ENCODE data around the gene SCARB1. TPM values are rescaled to one million over a fixed set of nuclear protein-coding genes. Genes with fewer than 3 reads are reported as not detected.

Gene SCARB1
- total and polyA plus RNA-seq, 5 donors: 15.7 to 22.9 (median 18.5) TPM

DNA sequence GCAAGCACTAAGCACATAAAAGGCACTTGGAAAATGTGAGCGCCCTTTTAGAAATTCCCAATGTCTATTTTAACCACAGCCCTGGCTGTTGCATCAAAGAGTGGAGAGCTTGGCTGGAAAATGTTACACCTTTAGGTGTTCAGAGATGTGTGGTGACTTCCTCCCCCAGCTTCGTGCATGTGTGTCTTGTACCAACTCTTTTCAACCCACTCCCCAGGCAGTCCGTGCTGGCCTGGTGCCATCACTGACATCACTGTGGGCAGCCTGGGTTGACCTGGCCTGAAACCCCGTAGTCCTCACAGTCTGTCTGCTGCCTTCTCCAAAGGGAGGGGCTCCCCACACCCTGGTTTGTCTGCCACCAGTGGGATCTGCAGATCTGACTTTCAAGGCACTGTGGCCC is 101.8 kb downstream of the SCARB1 start:
- ATAC-seq: peak; percentile 10 to 33
- H3K4me1 ChIP-seq (ENCODE audit: control insufficient read depth, insufficient read depth, low read length): peaks cover 21% of the 10 kb centered on the region

DNA sequence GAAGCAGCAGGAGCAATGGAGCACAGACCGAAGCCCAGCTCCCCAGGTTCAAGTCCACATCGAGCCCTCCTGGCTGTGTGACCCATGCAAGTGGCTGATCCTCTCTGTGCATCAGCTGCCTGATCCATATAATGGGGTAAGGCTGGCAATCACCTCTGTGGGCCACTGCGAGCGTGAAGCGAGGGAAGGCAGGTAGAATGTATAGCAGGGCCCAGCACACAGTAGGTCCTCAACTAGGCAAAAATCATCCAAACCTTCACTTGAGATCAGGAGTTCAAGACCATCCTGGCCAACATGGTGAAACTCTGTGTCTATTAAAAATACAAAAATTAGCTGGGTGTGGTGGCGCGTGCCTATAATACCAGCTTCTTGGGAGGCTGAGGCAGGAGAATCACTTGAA is 102.6 kb downstream of the SCARB1 start:
- H3K9me3 ChIP-seq (ENCODE audit: control insufficient read depth, low read length): no peaks in the 10 kb centered on the region
- peaks cover 19% of the 10 kb centered on the region for H3K4me1 ChIP-seq (ENCODE audit: control insufficient read depth, insufficient read depth, low read length)
- over 99% methylated on average over 7 of the region's 7 CpGs for WGBS
- DNase-seq: no peak
- H3K27ac ChIP-seq (ENCODE audit: low read length): no peak overlapping the region
- H3K4me3 ChIP-seq (ENCODE audit: low read length): no peak overlapping the region
- intact Hi-C loops (cut with DNase I): loop anchor here (5.0 to 10.0 kb wide), 6 partner anchors 194 to 436 kb away; partner anchors contain the start of gene NCOR2 (in 3 of the 4)
- no peak for ATAC-seq
- no peaks in the 10 kb centered on the region for H3K27me3 ChIP-seq (ENCODE audit: control insufficient read depth, insufficient read depth)

More for the DNA sequence above, 101.8 kb downstream of the SCARB1 start:
- peak; percentile 65 to 85 (median 84) for DNase-seq
- intact Hi-C loops (cut with DNase I): loop anchor here (5.0 to 10.0 kb wide), 6 partner anchors 195 to 437 kb away; partner anchors contain the start of gene NCOR2 (in 3 of the 4)
- Histone ChIP-seq H3K4me3 (ENCODE audit: low read length) (no peak overlapping the region), H3K9me3 (ENCODE audit: control insufficient read depth, low read length) (no peaks in the 10 kb centered on the region), H3K27ac (ENCODE audit: low read length) (peak overlapping the region; percentile 32), H3K27me3 (ENCODE audit: control insufficient read depth, insufficient read depth) (no peaks in the 10 kb centered on the region)
- WGBS: 45% methylated on average over 4 of the region's 4 CpGs

GRCh38 chr12:124760560-124760959 is 103.1 kb downstream of the SCARB1 start:
- Histone ChIP-seq H3K27me3 (ENCODE audit: control insufficient read depth, insufficient read depth) (no peaks in the 10 kb centered on the region), H3K9me3 (ENCODE audit: control insufficient read depth, low read length) (no peaks in the 10 kb centered on the region), H3K27ac (ENCODE audit: low read length) (no peak overlapping the region), H3K4me3 (ENCODE audit: low read length) (no peak overlapping the region), H3K4me1 (ENCODE audit: control insufficient read depth, insufficient read depth, low read length) (peaks cover 18% of the 10 kb centered on the region)
- WGBS: 89% methylated on average over 9 of the region's 9 CpGs
- DNase-seq: peak in 1 of 3 donors; percentile 45
- no peak for ATAC-seq
- intact Hi-C loops (cut with DNase I): loop anchor here (5.0 to 10.0 kb wide), 6 partner anchors 193 to 436 kb away; partner anchors contain the start of gene NCOR2 (in 3 of the 4)

DNA sequence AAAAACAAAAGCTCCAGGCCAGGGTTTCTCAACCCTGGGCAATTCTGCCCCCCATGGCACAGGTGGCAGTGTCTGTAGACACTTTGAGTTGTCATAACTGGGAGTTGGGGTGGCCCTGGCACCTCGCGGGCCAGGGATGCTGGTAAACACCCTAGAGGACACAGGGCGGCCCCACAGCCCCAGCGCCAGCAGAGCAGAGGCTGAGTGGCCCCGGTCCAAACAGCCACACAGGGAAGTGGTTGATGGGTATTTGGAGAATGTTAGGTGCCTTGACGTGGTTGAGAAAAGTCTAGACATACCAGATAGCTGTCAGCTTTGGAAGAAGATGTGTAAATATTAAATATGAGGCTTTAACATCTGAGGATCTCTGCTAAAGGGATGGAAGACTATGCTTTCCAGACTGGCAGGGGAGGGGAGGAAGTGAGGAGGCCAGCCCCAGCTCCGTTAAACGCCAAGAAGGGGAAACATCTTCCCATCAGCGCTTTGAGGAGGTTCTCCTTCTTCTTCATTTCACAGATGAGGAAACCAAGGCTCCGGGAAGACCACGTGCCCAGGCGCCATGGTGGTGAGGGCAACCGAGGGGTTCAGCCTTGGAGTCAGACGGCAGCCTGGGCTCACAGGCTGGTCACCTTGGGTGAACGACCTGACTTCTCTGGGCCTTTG is 103.7 kb downstream of the SCARB1 start:
- H3K4me1 ChIP-seq (ENCODE audit: control insufficient read depth, insufficient read depth, low read length): peaks cover 18% of the 10 kb centered on the region
- no peaks in the 10 kb centered on the region for H3K27me3 ChIP-seq (ENCODE audit: control insufficient read depth, insufficient read depth)
- no peak overlapping the region for H3K27ac ChIP-seq (ENCODE audit: low read length)
- H3K4me3 ChIP-seq (ENCODE audit: low read length): no peak overlapping the region
- peak in 1 of 2 donors; percentile 16 for ATAC-seq
- H3K9me3 ChIP-seq (ENCODE audit: control insufficient read depth, low read length): no peaks in the 10 kb centered on the region
- 67% methylated on average over 15 of the region's 15 CpGs for WGBS
- intact Hi-C loops (cut with DNase I): loop anchor here (5.0 to 10.0 kb wide), 6 partner anchors 193 to 435 kb away; partner anchors contain the start of gene NCOR2 (in 3 of the 4)
- DNase-seq: peak in 2 of 3 donors; percentile 80 to 84

GRCh38 chr12:124758266-124759220 is 105.1 kb downstream of the SCARB1 start:
- WGBS: 52% methylated on average over 32 of the region's 32 CpGs
- peak in 2 of 3 donors; percentile 56 to 67 for DNase-seq
- Histone ChIP-seq H3K4me1 (ENCODE audit: control insufficient read depth, insufficient read depth, low read length) (peaks cover 24% of the 10 kb centered on the region), H3K27ac (ENCODE audit: low read length) (no peak overlapping the region), H3K9me3 (ENCODE audit: control insufficient read depth, low read length) (no peaks in the 10 kb centered on the region), H3K4me3 (ENCODE audit: low read length) (no peak overlapping the region), H3K27me3 (ENCODE audit: control insufficient read depth, insufficient read depth) (no peaks in the 10 kb centered on the region)
- intact Hi-C loops (cut with DNase I): no loop called here
- no peak for ATAC-seq

- Histone ChIP-seq H3K27me3 (ENCODE audit: control insufficient read depth, insufficient read depth) (no peaks in the 10 kb centered on the region), H3K27ac (ENCODE audit: low read length) (no peak overlapping the region), H3K4me3 (ENCODE audit: low read length) (no peak overlapping the region), H3K4me1 (ENCODE audit: control insufficient read depth, insufficient read depth, low read length) (peaks cover 23% of the 10 kb centered on the region), H3K9me3 (ENCODE audit: control insufficient read depth, low read length) (no peaks in the 10 kb centered on the region)
- DNase-seq (peak in 2 of 3 donors; percentile 3 to 22), ATAC-seq (no peak)
- WGBS: 97% methylated on average over 4 of the region's 4 CpGs
- intact Hi-C loops (cut with DNase I): no loop called here
Observed at GRCh38 chr12:124757329-124757728, 106.3 kb downstream of the SCARB1 start.

- Histone ChIP-seq H3K9me3 (ENCODE audit: control insufficient read depth, low read length) (no peaks in the 10 kb centered on the region), H3K27me3 (ENCODE audit: control insufficient read depth, insufficient read depth) (no peaks in the 10 kb centered on the region), H3K4me3 (ENCODE audit: low read length) (no peak overlapping the region), H3K4me1 (ENCODE audit: control insufficient read depth, insufficient read depth, low read length) (peaks cover 21% of the 10 kb centered on the region), H3K27ac (ENCODE audit: low read length) (peak overlapping the region; percentile 26)
- 89% methylated on average over 3 of the region's 3 CpGs for WGBS
- intact Hi-C loops (cut with DNase I): no loop called here
- ATAC-seq: no peak
- peak in 1 of 3 donors; percentile 13 for DNase-seq
Observed at GRCh38 chr12:124756760-124757159, 106.9 kb downstream of the SCARB1 start.

DNA sequence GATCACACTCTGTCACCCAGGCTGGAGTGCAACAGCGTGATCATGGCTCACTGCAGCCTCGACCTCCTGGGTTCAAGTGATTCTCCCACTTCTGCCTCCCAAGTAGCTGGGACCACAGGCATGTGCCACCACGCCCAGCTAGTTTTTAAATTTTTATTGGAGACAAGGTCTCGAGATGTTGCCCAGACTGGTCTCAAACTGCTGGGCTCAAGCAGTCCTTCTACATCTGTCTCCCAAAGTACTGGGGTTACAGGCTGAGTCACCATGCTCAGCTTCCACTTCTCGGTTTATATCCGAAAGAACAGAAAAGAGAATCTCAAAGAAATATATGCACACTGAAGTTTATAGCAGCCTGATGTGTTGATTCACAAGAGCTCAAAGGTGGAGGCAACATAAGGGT is 107.5 kb downstream of the SCARB1 start:
- peaks cover 21% of the 10 kb centered on the region for H3K4me1 ChIP-seq (ENCODE audit: control insufficient read depth, insufficient read depth, low read length)
- DNase-seq (no peak), ATAC-seq (no peak)
- no peaks in the 10 kb centered on the region for H3K27me3 ChIP-seq (ENCODE audit: control insufficient read depth, insufficient read depth)
- intact Hi-C loops (cut with DNase I): no loop called here
- no peaks in the 10 kb centered on the region for H3K9me3 ChIP-seq (ENCODE audit: control insufficient read depth, low read length)
- peak overlapping the region; percentile 95 for H3K27ac ChIP-seq (ENCODE audit: low read length)
- WGBS: 75% methylated on average over 6 of the region's 6 CpGs
- H3K4me3 ChIP-seq (ENCODE audit: low read length): no peak overlapping the region

DNA sequence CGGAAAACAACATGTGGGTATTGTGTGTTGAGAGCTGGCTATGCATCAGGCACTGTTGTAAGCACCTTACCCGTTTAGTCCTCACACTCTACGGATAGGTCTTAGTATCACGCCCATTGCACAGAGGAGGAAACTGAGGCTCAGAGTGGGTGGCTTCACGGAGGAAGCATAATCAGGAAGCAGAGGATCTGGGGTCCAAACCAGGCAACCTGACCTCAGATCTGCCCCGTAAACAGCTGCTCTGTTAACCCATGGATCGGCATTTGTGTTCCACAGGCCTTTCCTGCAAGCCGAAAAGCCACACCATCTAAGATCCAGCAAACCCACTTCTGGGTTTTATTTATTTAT is 107.9 kb downstream of the SCARB1 start:
- H3K9me3 ChIP-seq (ENCODE audit: control insufficient read depth, low read length): no peaks in the 10 kb centered on the region
- ATAC-seq (no peak), DNase-seq (peak in 1 of 3 donors; percentile 33)
- peaks cover 21% of the 10 kb centered on the region for H3K4me1 ChIP-seq (ENCODE audit: control insufficient read depth, insufficient read depth, low read length)
- peak overlapping the region; percentile 95 for H3K27ac ChIP-seq (ENCODE audit: low read length)
- H3K27me3 ChIP-seq (ENCODE audit: control insufficient read depth, insufficient read depth): no peaks in the 10 kb centered on the region
- no peak overlapping the region for H3K4me3 ChIP-seq (ENCODE audit: low read length)
- WGBS: 78% methylated on average over 8 of the region's 8 CpGs
- intact Hi-C loops (cut with DNase I): no loop called here

- H3K27me3 ChIP-seq (ENCODE audit: control insufficient read depth, insufficient read depth): no peaks in the 10 kb centered on the region
- ATAC-seq (peak; percentile 91 to 93), DNase-seq (peak; percentile 89 to 95 (median 95))
- WGBS: 28% methylated on average over 20 of the region's 20 CpGs
- peak overlapping the region; percentile 95 for H3K27ac ChIP-seq (ENCODE audit: low read length)
- H3K4me1 ChIP-seq (ENCODE audit: control insufficient read depth, insufficient read depth, low read length): peaks cover 21% of the 10 kb centered on the region
- intact Hi-C loops (cut with DNase I): no loop called here
- no peak overlapping the region for H3K4me3 ChIP-seq (ENCODE audit: low read length)
- no peaks in the 10 kb centered on the region for H3K9me3 ChIP-seq (ENCODE audit: control insufficient read depth, low read length)
Observed at GRCh38 chr12:124754949-124755800, 108.5 kb downstream of the SCARB1 start.

Measured in right cardiac atrium (tissue), 5 donors.